Measurements from ENCODE around the gene HRC.

GRCh38 chr19:49132974-49133609 lies 22.1 kb downstream of the HRC start:
- TF ChIP-seq CTCF (conservative IDR thresholded peaks at IDR 0.05) (no peak), EZH2 (IDR thresholded peaks at IDR 0.05; ENCODE audit: low read depth) (no peak)
